GM12872 (cell line): ENCODE data around the gene CDX4.

ENCODE experiments used
- CTCF ChIP-seq: IDR thresholded peaks from 3 replicates; pipeline ENCODE4 v1.5.1; 2011; ENCODE audit warnings: low read depth, mild to moderate bottlenecking, low read length, moderate library complexity; ENCODE audit not compliant: insufficient read depth

CDX4 gene

GRCh38 chrX:73455171-73455570 lies 8.3 kb downstream of the CDX4 start:
- no peak for TF ChIP-seq CTCF

- no peak for TF ChIP-seq CTCF
Measured at GRCh38 chrX:73457306-73457705, 10.5 kb downstream of the CDX4 start.

DNA sequence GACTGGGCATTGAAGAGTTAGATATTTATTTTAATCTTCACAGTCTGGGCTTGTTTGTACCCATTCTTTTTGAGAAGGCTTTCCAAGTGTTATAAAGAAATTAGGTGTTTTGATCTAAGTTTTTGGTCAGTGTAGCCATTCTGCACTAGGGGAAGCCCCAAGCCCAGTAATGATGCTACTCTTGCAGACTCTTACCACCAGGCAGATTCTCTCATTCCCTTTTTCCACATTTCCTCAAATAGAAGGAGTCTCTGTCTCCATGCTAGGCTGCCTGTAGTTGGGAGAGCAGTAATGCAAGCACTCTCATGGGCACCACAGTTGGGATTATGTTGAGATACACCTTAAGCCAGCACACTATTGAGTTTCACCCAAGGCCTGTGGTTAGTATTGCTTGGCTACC lies 21.5 kb downstream of the CDX4 start:
- no peak for TF ChIP-seq CTCF

- no peak for TF ChIP-seq CTCF
Measured at GRCh38 chrX:73478961-73479360, 32.1 kb downstream of the CDX4 start.

DNA sequence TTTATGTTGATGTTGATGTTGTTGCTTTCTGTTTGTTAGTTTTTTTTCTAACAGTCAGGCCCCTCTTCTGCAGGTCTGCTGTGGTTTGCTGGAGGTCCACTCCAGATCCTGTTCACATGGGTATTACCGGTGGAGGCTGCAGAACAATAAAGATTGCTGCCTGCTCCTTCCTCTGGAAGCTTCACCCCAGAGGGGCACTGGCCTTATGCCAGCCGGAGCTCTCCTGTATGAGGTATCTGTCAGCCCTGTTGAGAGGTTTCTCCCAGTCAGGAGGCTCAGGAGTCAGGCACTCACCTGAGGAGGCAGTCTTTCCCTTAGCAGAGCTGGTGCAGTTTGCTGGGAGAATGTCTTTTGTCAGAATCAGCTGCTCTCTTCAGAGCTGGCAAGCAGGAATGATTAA lies 34.7 kb downstream of the CDX4 start:
- TF ChIP-seq CTCF, result no peak

GRCh38 chrX:73490661-73491060 lies 43.8 kb downstream of the CDX4 start:
- no peak for TF ChIP-seq CTCF
